Liver (tissue), 3 donors: ENCODE measurements around the gene CXCL14.

Experiments used
- ATF3 ChIP-seq: IDR thresholded peaks from 2 replicates; pipeline ENCODE4 v1.6.1; 2016; ENCODE audit warnings: antibody characterized with exemption
- CTCF ChIP-seq: fragments of 150-350 bp; IDR thresholded peaks from 2 replicates; pipeline ENCODE4 v1.5.1; 2017; ENCODE audit warnings: improper control_type of control experiment, low read depth, low read length; ENCODE audit not compliant: missing input control
- EGR1 ChIP-seq, 2 donors: IDR thresholded peaks; 2 replicates each; pipeline ENCODE4 v1.6.1; 2016 to 2018; ENCODE audit warnings: antibody characterized with exemption in 2 of 2, low read depth in 2 of 2
- GABPA ChIP-seq, 2 donors: IDR thresholded peaks in 1 of 2; conservative IDR thresholded peaks in 1 of 2; 2 replicates each; pipeline ENCODE4 v1.6.1; 2016; ENCODE audit warnings: antibody characterized with exemption in 2 of 2, mild to moderate bottlenecking in 1 of 2, moderate library complexity in 1 of 2
- JUND ChIP-seq, 2 donors: IDR thresholded peaks; 2 replicates each; pipeline ENCODE4 v1.6.1; 2016; ENCODE audit warnings: antibody characterized with exemption in 2 of 2
- MAX ChIP-seq: IDR thresholded peaks from 2 replicates; pipeline ENCODE4 v1.6.1; 2016; ENCODE audit warnings: antibody characterized with exemption
- REST ChIP-seq: IDR thresholded peaks from 2 replicates; pipeline ENCODE4 v1.6.1; 2016; ENCODE audit warnings: antibody characterized with exemption, mild to moderate bottlenecking
- RXRA ChIP-seq, 2 donors: IDR thresholded peaks; 2 replicates each; pipeline ENCODE4 v1.6.1; 2017 to 2018; ENCODE audit warnings: antibody characterized with exemption in 2 of 2, mild to moderate bottlenecking in 1 of 2
- SP1 ChIP-seq: IDR thresholded peaks from 2 replicates; pipeline ENCODE4 v1.6.1; 2018; ENCODE audit warnings: antibody characterized with exemption, mild to moderate bottlenecking
- TAF1 ChIP-seq: conservative IDR thresholded peaks from 2 replicates; pipeline ENCODE4 v1.6.1; 2016; ENCODE audit warnings: antibody characterized with exemption, mild to moderate bottlenecking
- YY1 ChIP-seq: IDR thresholded peaks from 2 replicates; pipeline ENCODE4 v1.6.1; 2016; ENCODE audit warnings: antibody characterized with exemption, mild to moderate bottlenecking
- donor health status: healthy.
- donor health status: healthy.

GRCh38 chr5:135576075-135576599, 2.7 kb downstream of the CXCL14 start:
- no peak for TF ChIP-seq MAX
- TF ChIP-seq CTCF = no peak
- TF ChIP-seq YY1 = no peak
- no peak for TF ChIP-seq TAF1
- no peak for TF ChIP-seq RXRA (IDR thresholded peaks at IDR 0.05)
- no peak for TF ChIP-seq EGR1 (IDR thresholded peaks at IDR 0.05; ENCODE audit: low read depth in 2 of 2)
- TF ChIP-seq JUND (IDR thresholded peaks at IDR 0.05) = no peak
- TF ChIP-seq REST = no peak
- no peak for TF ChIP-seq SP1
- no peak for TF ChIP-seq ATF3
- no peak for TF ChIP-seq GABPA (IDR thresholded peaks at IDR 0.05 in 1 of 2, conservative IDR thresholded peaks at IDR 0.05 in 1 of 2)
